NCI-H146 treated with DMSO at 0.1 percent for 48 hours (cell line): Measurements from ENCODE around the gene CLDN3.
A peak's percentile ranks its signal among the peaks of the same experiment; 100 is the strongest.
"Not testable (repeated sequence)": the region's sequence is repeated elsewhere in the genome, so short reads cannot be mapped to it uniquely, and the experiment has no call there.

Source experiments
- DNase-seq: peaks from one replicate; lab custom pipeline; 2025; ENCODE audit not compliant: unreplicated experiment; lab: John Stamatoyannopoulos, UW

The CLDN3 gene

DNA sequence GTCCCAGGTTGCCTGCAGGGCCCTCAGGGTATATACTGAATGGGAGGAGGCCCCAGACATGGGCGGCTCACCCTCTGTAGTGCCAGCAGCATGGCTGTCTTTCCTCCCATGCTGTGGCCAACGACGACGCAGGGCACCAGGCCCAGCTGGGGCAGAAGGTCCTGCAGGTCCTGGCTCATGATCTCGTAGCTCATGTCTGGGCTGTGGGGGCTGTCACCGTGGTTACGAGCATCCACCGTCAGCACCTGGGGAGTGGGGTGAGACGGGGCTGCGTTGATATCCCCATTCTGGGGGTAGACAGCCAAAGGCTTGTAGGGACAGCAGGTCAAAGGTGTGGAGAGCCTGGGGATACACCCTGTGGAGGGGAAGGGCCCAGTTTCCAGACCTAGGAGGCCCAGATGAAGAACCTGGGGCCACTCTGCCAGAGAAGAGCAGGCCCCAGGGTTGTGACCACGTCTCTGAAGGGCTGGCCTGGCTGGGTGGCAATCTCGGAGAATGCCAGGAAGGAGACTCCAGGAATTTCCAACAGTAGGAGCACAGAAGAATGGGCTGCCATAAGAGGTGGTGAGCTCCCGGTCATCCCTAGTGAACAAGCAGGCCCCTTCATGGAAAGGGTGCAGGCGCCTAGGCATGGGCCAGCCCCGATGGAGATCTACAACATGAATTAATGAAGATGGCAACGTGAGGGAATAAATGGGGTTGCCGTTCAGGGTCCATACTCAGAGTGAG lies 32.4 kb downstream of the CLDN3 start:
- DNase-seq = no peak

- no peak for DNase-seq
Observed at GRCh38 chr7:73736885-73737284, 33.2 kb downstream of the CLDN3 start.

DNA sequence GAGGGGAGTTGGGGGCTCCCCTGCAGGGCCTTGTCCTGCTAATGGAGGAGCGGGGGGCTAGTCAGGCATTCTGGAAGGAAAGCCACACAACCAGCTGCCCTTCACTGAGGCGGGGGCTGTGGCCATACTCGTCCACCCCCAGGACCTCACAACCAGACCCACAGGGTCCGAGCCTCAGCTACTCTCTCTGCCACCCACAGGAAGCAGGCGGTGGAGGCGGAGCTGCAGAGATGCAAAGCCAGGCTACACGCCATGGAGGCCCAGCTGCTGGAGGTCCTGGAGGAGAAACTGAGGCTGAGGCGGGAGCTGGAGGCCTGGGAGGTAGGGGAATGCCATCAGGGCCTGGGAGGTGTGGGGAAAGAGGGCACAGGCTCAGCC lies 34.6 kb downstream of the CLDN3 start:
- DNase-seq = no peak

- DNase-seq = peak; percentile 56
Observed at GRCh38 chr7:73734619-73735527, 35.2 kb downstream of the CLDN3 start.

GRCh38 chr7:73732397-73732796 lies 37.7 kb downstream of the CLDN3 start:
- DNase-seq = no peak

- no peak for DNase-seq
Observed at GRCh38 chr7:73730485-73730884, 39.6 kb downstream of the CLDN3 start.

- no peak for DNase-seq
Observed at GRCh38 chr7:73728551-73728950, 41.5 kb downstream of the CLDN3 start.

DNA sequence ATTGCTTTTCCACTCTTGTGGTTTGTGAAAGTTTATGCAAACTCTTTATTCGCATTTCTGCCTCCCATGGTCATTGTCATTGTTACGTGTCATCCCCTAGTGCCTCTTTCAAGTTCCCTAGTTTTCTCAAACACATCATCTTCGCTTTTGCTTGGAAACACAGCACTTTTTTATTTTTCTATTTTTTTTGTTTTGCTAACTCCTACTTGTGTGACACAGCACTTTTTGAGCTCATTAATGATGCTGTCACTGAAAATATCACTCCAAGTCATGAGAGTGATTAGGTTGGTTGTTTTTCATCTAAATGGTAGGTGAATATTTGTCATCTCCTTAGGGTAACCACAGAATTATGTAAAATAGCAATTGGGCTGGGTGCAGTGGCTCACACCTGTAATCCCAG lies 42.1 kb downstream of the CLDN3 start:
- no peak for DNase-seq

- DNase-seq = no peak
Observed at GRCh38 chr7:73726083-73726466, 44.0 kb downstream of the CLDN3 start.

DNA sequence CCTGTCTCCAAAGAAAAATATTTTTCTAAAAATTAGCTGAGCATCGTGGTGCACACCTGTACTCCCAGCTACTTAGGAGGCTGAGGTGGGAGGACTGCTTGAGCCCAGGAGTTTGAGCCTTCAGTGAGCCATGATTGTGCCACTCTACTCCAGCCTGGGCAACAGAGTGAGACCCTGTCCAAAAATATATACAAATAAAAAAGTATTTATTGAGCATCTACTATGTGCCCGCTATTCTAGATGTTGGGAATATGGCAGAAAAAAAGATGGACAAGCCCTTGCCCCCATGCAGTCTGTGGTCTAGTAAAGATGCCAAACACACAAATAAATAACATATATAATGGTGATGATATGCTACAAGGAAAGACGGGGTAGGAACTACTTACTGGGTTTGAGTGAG lies 46.3 kb downstream of the CLDN3 start:
- DNase-seq = no peak

- no peak for DNase-seq
Observed at GRCh38 chr7:73722785-73723184, 47.3 kb downstream of the CLDN3 start.

DNA sequence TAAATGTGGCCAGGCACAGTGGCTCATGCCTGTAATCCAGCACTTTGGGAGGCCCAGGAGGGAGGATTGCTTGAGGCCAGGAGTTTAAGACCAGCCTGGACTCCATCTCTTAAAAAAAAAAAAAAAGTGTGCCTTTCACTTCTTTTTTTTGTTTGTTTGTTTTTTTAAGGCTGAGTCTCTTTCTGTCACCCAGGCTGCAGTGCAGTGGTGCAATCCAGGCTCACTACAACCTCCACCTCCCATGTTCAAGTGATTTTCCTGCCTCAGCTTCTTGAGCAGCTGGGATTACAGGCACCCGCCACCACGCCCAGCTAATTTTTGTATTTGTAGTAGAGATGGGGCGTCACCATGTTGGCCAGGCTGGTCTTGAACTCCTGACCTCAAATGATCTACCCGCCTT lies 47.9 kb downstream of the CLDN3 start:
- not testable (repeated sequence) for DNase-seq

GRCh38 chr7:73721377-73721817 lies 48.7 kb downstream of the CLDN3 start:
- no peak for DNase-seq

DNA sequence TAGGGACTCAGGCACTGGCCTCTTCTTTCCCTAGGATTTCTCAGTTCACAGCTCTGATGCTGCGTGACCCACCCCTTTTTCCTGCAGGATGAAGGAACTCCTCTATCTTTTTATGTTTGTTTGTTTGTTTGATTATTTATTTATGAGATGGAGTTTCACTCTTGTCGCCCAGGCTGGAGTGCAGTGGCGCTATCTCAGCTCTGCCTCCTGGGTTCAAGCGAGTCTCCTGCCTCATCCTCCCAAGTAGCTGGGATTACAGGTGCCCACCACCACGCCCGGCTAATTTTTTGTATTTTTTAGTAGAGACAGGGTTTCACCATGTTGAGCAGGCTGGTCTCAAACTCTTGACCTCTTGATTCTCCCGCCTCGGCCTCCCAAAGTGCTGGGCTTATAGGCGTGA lies 49.6 kb downstream of the CLDN3 start:
- DNase-seq = not testable (repeated sequence)

DNA sequence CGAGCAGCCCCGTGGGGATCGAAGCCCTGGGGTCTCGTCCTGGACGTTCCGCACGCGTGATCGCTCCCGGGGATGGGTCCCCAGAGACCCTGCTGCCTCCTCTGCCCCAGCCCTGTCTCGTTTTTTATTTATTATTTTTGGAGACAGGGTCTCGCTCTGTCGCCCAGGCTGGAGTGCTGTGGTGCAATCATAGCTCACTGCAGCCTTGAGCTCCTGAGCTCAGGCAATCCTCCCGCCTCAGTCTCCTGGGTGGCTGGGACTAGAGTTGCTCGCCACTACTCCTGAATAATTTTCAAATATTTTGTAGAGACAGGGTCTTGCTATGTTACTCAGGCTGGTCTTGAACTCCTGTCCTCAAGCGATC lies 50.3 kb downstream of the CLDN3 start:
- no peak for DNase-seq
